Lower lobe of right lung (tissue), 2 donors: Measurements from ENCODE around the gene TMEM30B. TPM values are rescaled to one million over a fixed set of nuclear protein-coding genes. Genes with fewer than 3 reads are reported as not detected.
A peak's percentile ranks its signal among the peaks of the same experiment; 100 is the strongest.

Source experiments
- ATAC-seq, 2 donors: fragments of 200-7000 bp; cut with Tn5 transposase; one replicate each; pipeline ENCODE4 v1.9.1; 2020 to 2022; ENCODE audit warnings: mild to moderate bottlenecking in 2 of 2, moderate library complexity in 2 of 2
- DNase-seq: peaks from one replicate; pipeline ENCODE4 v3.0.0-alpha.2; 2020
- H3K27ac ChIP-seq: fragments of 200-600 bp; one replicate; pipeline ENCODE4 v1.8.0; 2022
- H3K27me3 ChIP-seq: fragments of 200-600 bp; one replicate; pipeline ENCODE4 v1.8.0; 2022; ENCODE audit warnings: low read depth
- H3K36me3 ChIP-seq: fragments of 200-600 bp; one replicate; pipeline ENCODE4 v1.8.0; 2022; ENCODE audit warnings: mild to moderate bottlenecking
- H3K4me1 ChIP-seq: fragments of 200-600 bp; one replicate; pipeline ENCODE4 v1.8.0; 2022
- H3K4me3 ChIP-seq: fragments of 200-600 bp; one replicate; pipeline ENCODE4 v1.8.0; 2022; ENCODE audit warnings: mild to moderate bottlenecking
- H3K9me3 ChIP-seq: fragments of 200-600 bp; one replicate; pipeline ENCODE4 v1.8.0; 2022
- CTCF ChIP-seq: fragments of 200-600 bp; IDR thresholded peaks from one replicate; pipeline ENCODE4 v1.8.0; 2022; ENCODE audit warnings: antibody characterized with exemption, mild to moderate bottlenecking
- intact Hi-C: fragments of 100-400 bp; cut with DNase I; formaldehyde crosslinking; loops from one replicate; pipeline ENCODE4 v1.11.0; 2022
- total RNA-seq: library from RNA; stranded (reverse); fragmentation: NEBNext Ultra II Directional; extraction: Animal tissue kit (Norgen Biotek cat#: 25700); gene quantifications from one replicate; pipeline ENCODE4 v1.2.1, GENCODE V29; 2021
- donor health status: DM: no; HTN: yes; CAD: no; lungs with severe emphysema.

TMEM30B gene
- total RNA-seq, 1 donor from 2014 or later = 20.3 TPM

- intact Hi-C loops = no loop called here
- ATAC-seq (peak; percentile 60 to 76), DNase-seq (no peak)
- no peak overlapping the region for H3K4me3 ChIP-seq
- no peaks in the 10 kb centered on the region for H3K9me3 ChIP-seq
- no peaks in the 10 kb centered on the region for H3K4me1 ChIP-seq
- H3K27me3 ChIP-seq = no peaks in the 10 kb centered on the region
- peak; percentile 66 for TF ChIP-seq CTCF
- no peak overlapping the region for H3K27ac ChIP-seq
- no peaks in the 10 kb centered on the region for H3K36me3 ChIP-seq
Measured at GRCh38 chr14:61296719-61297502, 15.8 kb upstream of the TMEM30B start.

GRCh38 chr14:61296151-61296550 is 15.0 kb upstream of the TMEM30B start:
- H3K9me3 ChIP-seq = no peaks in the 10 kb centered on the region
- DNase-seq (no peak), ATAC-seq (no peak)
- no peaks in the 10 kb centered on the region for H3K36me3 ChIP-seq
- H3K27ac ChIP-seq = no peak overlapping the region
- no peak overlapping the region for H3K4me3 ChIP-seq
- H3K27me3 ChIP-seq = no peaks in the 10 kb centered on the region
- H3K4me1 ChIP-seq = no peaks in the 10 kb centered on the region
- no peak for TF ChIP-seq CTCF
- intact Hi-C loops = no loop called here

- no peak overlapping the region for H3K4me3 ChIP-seq
- H3K9me3 ChIP-seq = no peaks in the 10 kb centered on the region
- DNase-seq (no peak), ATAC-seq (no peak)
- intact Hi-C loops = no loop called here
- no peaks in the 10 kb centered on the region for H3K36me3 ChIP-seq
- no peak overlapping the region for H3K27ac ChIP-seq
- no peaks in the 10 kb centered on the region for H3K27me3 ChIP-seq
- H3K4me1 ChIP-seq = peaks cover 4% of the 10 kb centered on the region
- TF ChIP-seq CTCF = no peak
Measured at GRCh38 chr14:61290701-61291100, 9.6 kb upstream of the TMEM30B start.

- intact Hi-C loops = no loop called here
- Histone ChIP-seq H3K36me3 (no peaks in the 10 kb centered on the region), H3K4me3 (no peak overlapping the region), H3K9me3 (no peaks in the 10 kb centered on the region), H3K27me3 (no peaks in the 10 kb centered on the region), H3K4me1 (peaks cover 5% of the 10 kb centered on the region), H3K27ac (no peak overlapping the region)
- TF ChIP-seq CTCF = no peak
- no peak for ATAC-seq
- no peak for DNase-seq
Measured at GRCh38 chr14:61288720-61289119, 7.6 kb upstream of the TMEM30B start.

GRCh38 chr14:61288228-61288627 is 7.1 kb upstream of the TMEM30B start:
- DNase-seq (no peak), ATAC-seq (no peak)
- TF ChIP-seq CTCF = no peak
- H3K36me3 ChIP-seq = no peaks in the 10 kb centered on the region
- H3K27me3 ChIP-seq = no peaks in the 10 kb centered on the region
- H3K27ac ChIP-seq = no peak overlapping the region
- H3K4me3 ChIP-seq = no peak overlapping the region
- peaks cover 5% of the 10 kb centered on the region for H3K4me1 ChIP-seq
- no peaks in the 10 kb centered on the region for H3K9me3 ChIP-seq
- intact Hi-C loops = no loop called here
